Neural progenitor cell (in vitro differentiated cells): ENCODE results near the gene VSX2. TPM values are rescaled to one million over a fixed set of nuclear protein-coding genes. Genes with fewer than 3 reads are reported as not detected.

Experiments used
- DNase-seq: peaks from one replicate; pipeline ENCODE4 v3.0.0-alpha.2; 2016; ENCODE audit warnings: low spot score
- H2AFZ ChIP-seq: fragments of 200-600 bp; sonication (generic); replicated peaks from 2 replicates; pipeline ENCODE4 v1.6.1; 2016; ENCODE audit warnings: antibody characterized with exemption
- H3F3A ChIP-seq: fragments of 200-600 bp; sonication (generic); 2 replicates; pipeline ENCODE4 v1.6.1; 2016; ENCODE audit warnings: antibody characterized with exemption, low read depth
- H3K27ac ChIP-seq: fragments of 200-600 bp; sonication (generic); 2 replicates; pipeline ENCODE4 v1.5.1; 2016; ENCODE audit warnings: mild to moderate bottlenecking
- H3K27me3 ChIP-seq: fragments of 200-600 bp; sonication (generic); 2 replicates; pipeline ENCODE4 v1.6.1; 2016; ENCODE audit warnings: mild to moderate bottlenecking, moderate library complexity
- H3K36me3 ChIP-seq: fragments of 200-600 bp; sonication (generic); 2 replicates; pipeline ENCODE4 v1.5.1; 2016
- H3K4me1 ChIP-seq: fragments of 200-600 bp; sonication (generic); 2 replicates; pipeline ENCODE4 v1.6.1; 2016; ENCODE audit warnings: mixed run types
- H3K4me2 ChIP-seq: fragments of 200-600 bp; sonication (generic); 2 replicates; pipeline ENCODE4 v1.6.1; 2016
- H3K4me3 ChIP-seq: fragments of 200-600 bp; sonication (generic); 2 replicates; pipeline ENCODE4 v1.5.1; 2016
- H3K79me2 ChIP-seq: fragments of 200-600 bp; sonication (generic); 2 replicates; pipeline ENCODE4 v1.6.1; 2016; ENCODE audit warnings: low read depth
- H3K9ac ChIP-seq: fragments of 200-600 bp; sonication (generic); 2 replicates; pipeline ENCODE4 v1.6.1; 2016
- H3K9me3 ChIP-seq: fragments of 200-600 bp; sonication (generic); 2 replicates; pipeline ENCODE4 v1.5.1; 2016; ENCODE audit warnings: low read depth
- H4K20me1 ChIP-seq: fragments of 200-600 bp; sonication (generic); 2 replicates; pipeline ENCODE4 v1.6.1; 2016; ENCODE audit warnings: low read depth
- H3K27ac Mint-ChIP-seq: 3 replicates; pipeline ENCODE4 v1.8.0; 2021; ENCODE audit warnings: mixed read lengths
- H3K27me3 Mint-ChIP-seq: 2 replicates; pipeline ENCODE4 v1.8.0; 2022; ENCODE audit warnings: low read depth, mild to moderate bottlenecking, inconsistent platforms, moderate library complexity, mixed read lengths; ENCODE audit not compliant: insufficient read depth
- H3K36me3 Mint-ChIP-seq: 3 replicates; pipeline ENCODE4 v1.8.0; 2021; ENCODE audit warnings: mixed read lengths
- H3K4me1 Mint-ChIP-seq: 3 replicates; pipeline ENCODE4 v1.8.0; 2021; ENCODE audit warnings: mixed read lengths
- H3K4me3 Mint-ChIP-seq: 3 replicates; pipeline ENCODE4 v1.8.0; 2021; ENCODE audit warnings: mild to moderate bottlenecking, moderate library complexity, mixed read lengths
- H3K9me3 Mint-ChIP-seq: 3 replicates; pipeline ENCODE4 v1.8.0; 2020; ENCODE audit warnings: mixed read lengths
- CTCF ChIP-seq: fragments of 200-600 bp; sonication (generic); IDR thresholded peaks from 2 replicates; pipeline ENCODE4 v1.5.1; 2017; ENCODE audit warnings: antibody characterized with exemption, mild to moderate bottlenecking
- EZH2 ChIP-seq: fragments of 200-600 bp; sonication (generic); IDR thresholded peaks from 2 replicates; pipeline ENCODE4 v1.6.1; 2017; ENCODE audit warnings: antibody characterized with exemption, mild to moderate bottlenecking, moderate library complexity
- EZH2phosphoT487 ChIP-seq: fragments of 200-600 bp; sonication (generic); IDR thresholded peaks from 2 replicates; pipeline ENCODE4 v1.6.1; 2017; ENCODE audit warnings: antibody characterized with exemption
- total RNA-seq: library from RNA; depleted of rRNA; stranded (reverse); fragments of >200 nt; gene quantifications from 2 replicates; pipeline ENCODE4 v1.2.3, GENCODE V29; 2015; ENCODE audit warnings: low replicate concordance

VSX2 gene
- total RNA-seq, 1 donor from 2014 or later = 0.51 TPM

DNA sequence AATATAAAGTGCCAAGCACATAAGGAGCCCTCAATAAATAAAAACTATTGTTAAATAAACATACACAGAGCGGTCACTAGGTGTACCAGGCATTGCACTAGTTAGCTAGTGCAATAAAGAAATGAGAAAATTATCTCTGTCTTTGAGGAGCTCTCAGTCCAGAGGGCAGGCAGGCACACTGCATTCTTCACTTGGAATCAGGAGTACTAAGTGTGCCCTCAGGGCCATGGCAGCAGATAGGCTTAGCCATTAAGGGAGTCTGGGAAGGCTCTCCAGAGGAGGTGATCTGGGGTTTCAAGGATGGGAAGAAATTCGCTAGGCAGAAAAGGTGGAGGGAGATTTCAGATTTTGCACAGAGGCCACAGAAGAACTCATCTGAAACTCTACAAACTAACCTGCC, 54.4 kb downstream of the VSX2 start:
- Histone ChIP-seq H3K4me2 (no peak overlapping the region), H3K9ac (no peak overlapping the region), H3K36me3 (no peaks in the 10 kb centered on the region), H3K9me3 (no peaks in the 10 kb centered on the region), H3K27ac (no peak overlapping the region), H3F3A (peaks cover 9% of the 10 kb centered on the region), H2AFZ (no peak overlapping the region), H3K4me3 (no peak overlapping the region), H3K4me1 (no peaks in the 10 kb centered on the region), H3K79me2 (peaks cover 37% of the 10 kb centered on the region), H3K27me3 (no peaks in the 10 kb centered on the region), H4K20me1 (peaks cover 78% of the 10 kb centered on the region)
- no peak overlapping the region for H3K4me3 Mint-ChIP-seq
- peaks cover 2% of the 10 kb centered on the region for H3K27me3 Mint-ChIP-seq
- peaks cover 2% of the 10 kb centered on the region for H3K4me1 Mint-ChIP-seq
- DNase-seq = no peak
- H3K27ac Mint-ChIP-seq = peak overlapping the region; percentile 42
- peaks cover 24% of the 10 kb centered on the region for H3K36me3 Mint-ChIP-seq
- TF ChIP-seq CTCF (no peak), EZH2phosphoT487 (no peak), EZH2 (no peak)
- no peaks in the 10 kb centered on the region for H3K9me3 Mint-ChIP-seq

DNA sequence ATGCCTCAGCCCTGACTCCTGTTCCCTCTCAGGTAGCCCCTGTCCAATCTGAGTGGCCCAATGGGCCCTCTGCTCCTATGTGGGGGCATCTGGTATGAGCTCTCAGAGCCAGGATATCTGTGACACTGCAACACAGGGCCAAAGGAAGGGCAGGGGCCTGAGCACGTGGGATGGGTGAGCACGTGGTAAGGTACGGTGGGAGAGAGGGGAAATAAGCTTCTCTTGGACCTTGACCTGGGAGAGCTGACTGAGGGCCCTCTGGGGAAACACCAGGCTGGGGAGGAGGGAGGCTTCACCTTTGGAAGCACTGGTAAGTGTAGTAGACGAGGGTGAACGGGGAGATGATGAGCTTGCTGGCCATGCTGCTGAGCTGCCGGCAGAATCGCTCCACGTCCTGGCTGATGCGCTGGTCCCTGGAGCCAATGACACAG, 56.8 kb downstream of the VSX2 start:
- H2AFZ ChIP-seq = no peak overlapping the region
- no peak overlapping the region for H3K27ac ChIP-seq
- peaks cover 21% of the 10 kb centered on the region for H3F3A ChIP-seq
- peaks cover 89% of the 10 kb centered on the region for H4K20me1 ChIP-seq
- Mint-ChIP-seq H3K27ac (no peak overlapping the region), H3K27me3 (peaks cover 2% of the 10 kb centered on the region), H3K36me3 (peaks cover 28% of the 10 kb centered on the region), H3K9me3 (no peaks in the 10 kb centered on the region), H3K4me1 (peaks cover 12% of the 10 kb centered on the region), H3K4me3 (no peak overlapping the region)
- no peak for TF ChIP-seq CTCF
- TF ChIP-seq EZH2phosphoT487 = no peak
- TF ChIP-seq EZH2 = no peak
- H3K79me2 ChIP-seq = peaks cover 61% of the 10 kb centered on the region
- DNase-seq = no peak
- no peak overlapping the region for H3K4me2 ChIP-seq
- H3K27me3 ChIP-seq = no peaks in the 10 kb centered on the region
- peaks cover 14% of the 10 kb centered on the region for H3K4me1 ChIP-seq
- H3K4me3 ChIP-seq = no peak overlapping the region
- H3K9ac ChIP-seq = no peak overlapping the region
- no peaks in the 10 kb centered on the region for H3K36me3 ChIP-seq
- no peaks in the 10 kb centered on the region for H3K9me3 ChIP-seq

DNA sequence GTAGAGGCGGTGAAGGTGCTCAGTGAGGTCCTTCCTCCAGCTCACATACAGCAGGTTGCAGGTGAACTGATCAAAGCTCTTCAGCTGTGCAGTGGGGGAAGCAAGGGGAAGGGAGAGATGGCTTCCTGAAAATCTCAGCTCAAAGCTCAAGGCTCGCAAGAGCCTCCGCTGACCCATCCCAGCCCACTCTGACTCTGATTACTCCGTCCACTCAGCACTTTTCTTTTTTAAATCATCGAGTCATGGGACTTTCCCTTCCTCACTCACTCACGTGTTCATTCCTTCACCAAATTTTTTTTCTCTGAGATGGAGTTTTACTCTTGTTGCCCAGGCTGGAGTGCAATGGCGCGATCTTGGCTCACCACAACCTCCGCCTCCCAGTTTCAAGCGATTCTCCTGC, 58.7 kb downstream of the VSX2 start:
- H3K9me3 ChIP-seq = no peaks in the 10 kb centered on the region
- H3K36me3 ChIP-seq = no peaks in the 10 kb centered on the region
- no peak overlapping the region for H3K4me2 ChIP-seq
- H3K27me3 ChIP-seq = no peaks in the 10 kb centered on the region
- Mint-ChIP-seq H3K9me3 (no peaks in the 10 kb centered on the region), H3K36me3 (peaks cover 18% of the 10 kb centered on the region), H3K4me3 (no peak overlapping the region), H3K27ac (no peak overlapping the region), H3K27me3 (peaks cover 2% of the 10 kb centered on the region), H3K4me1 (peaks cover 21% of the 10 kb centered on the region)
- H3F3A ChIP-seq = peaks cover 21% of the 10 kb centered on the region
- H3K4me3 ChIP-seq = no peak overlapping the region
- peaks cover 18% of the 10 kb centered on the region for H3K4me1 ChIP-seq
- H3K27ac ChIP-seq = no peak overlapping the region
- TF ChIP-seq EZH2phosphoT487 (no peak), CTCF (no peak), EZH2 (no peak)
- DNase-seq = no peak
- H2AFZ ChIP-seq = no peak overlapping the region
- peaks cover 83% of the 10 kb centered on the region for H4K20me1 ChIP-seq
- peaks cover 75% of the 10 kb centered on the region for H3K79me2 ChIP-seq
- H3K9ac ChIP-seq = no peak overlapping the region
